ENCODE results near the gene ROBO1.
"Not testable (repeated sequence)": the region's sequence is repeated elsewhere in the genome, so short reads cannot be mapped to it uniquely, and the experiment has no call there.

Gene ROBO1

GRCh38 chr3:78712941-78713340 lies 1054.9 kb downstream of the ROBO1 start:
- DNase-seq = no peak

DNA sequence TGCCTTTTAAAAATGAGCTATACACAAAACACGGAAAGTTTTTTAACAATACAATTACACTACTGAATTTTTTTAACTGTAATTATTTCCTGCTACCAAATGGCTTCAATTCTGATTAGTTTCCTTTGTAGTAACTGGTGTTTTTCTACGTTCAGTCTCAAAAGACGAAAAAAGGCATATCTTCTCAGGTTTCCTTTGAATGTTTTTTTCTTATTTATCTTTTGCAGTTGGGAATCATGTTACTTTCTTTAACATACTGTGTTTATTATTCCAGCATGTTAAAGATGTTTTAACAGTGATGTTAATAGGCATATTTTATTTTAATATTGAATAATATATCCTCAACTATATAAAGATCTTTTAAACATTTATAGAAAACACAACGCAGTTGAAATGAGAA lies 1055.5 kb downstream of the ROBO1 start:
- DNase-seq = no peak

GRCh38 chr3:78708565-78709073 lies 1059.2 kb downstream of the ROBO1 start:
- no peak for DNase-seq

- no peak for DNase-seq
Measured at GRCh38 chr3:78707609-78708008, 1060.2 kb downstream of the ROBO1 start.

DNA sequence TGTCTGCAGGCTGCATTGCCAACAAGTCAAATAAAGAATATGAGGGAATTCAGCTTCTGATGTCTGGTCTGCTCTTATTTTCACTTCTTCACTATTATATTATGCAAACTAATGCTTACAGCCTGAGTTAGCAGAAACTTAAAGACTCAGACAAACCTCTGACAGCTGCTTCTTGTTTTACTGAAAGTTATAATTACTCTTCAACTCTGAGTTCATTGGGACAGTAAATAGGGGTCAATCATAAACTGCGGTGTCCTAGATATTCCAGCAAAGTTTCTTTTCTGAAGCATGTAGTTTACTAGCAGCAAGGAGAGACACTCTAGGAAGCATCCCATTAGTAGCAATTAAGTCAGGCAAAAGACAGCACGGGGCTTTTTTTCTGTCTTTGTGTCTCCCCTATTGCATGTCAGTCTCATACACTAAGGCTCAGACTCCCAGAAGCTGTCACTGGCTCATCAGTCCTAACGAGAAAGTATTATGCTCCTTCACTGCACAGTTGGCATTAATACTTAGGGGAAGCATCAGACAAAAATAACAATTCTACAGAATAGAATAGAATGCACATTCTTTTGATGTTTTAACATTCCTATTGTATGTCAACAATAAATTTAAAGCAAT lies 1060.8 kb downstream of the ROBO1 start:
- no peak for DNase-seq

- no peak for DNase-seq
Measured at GRCh38 chr3:78703944-78704343, 1063.9 kb downstream of the ROBO1 start.

DNA sequence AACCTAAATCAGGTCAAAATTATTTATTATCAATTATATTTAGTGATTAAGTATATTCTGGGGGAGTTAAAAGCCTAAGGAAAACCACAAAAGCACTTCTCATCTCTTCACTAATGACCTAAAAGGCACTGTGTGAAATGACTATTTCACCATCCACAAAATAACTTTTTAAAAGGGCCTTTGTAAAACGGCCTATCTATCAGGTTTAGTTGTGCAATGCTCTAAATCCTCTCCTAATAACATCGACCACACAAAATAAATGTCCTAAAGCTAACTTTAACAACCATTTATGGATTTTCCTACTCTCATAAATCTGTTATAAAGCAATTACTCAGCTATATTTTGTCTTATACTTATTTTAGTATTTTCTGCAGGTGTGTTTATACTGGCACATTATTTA lies 1066.3 kb downstream of the ROBO1 start:
- no peak for DNase-seq

DNA sequence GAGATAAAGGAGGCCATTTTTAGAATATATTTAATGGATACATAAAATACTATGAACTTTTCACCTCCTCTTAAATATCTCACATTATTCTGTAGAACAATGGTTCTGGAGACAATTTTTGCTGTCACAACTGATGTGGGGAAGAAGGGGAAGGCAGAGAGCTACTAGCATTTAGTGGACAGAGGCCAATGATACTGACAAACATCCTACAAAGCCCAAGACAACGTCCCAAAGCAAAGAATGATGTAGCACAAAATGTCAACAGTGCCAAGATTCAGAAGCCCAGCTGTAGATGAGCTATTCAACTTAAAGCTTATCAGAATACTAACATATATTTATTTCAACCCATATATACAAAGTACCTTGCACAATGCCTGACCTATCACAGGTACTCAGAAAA lies 1069.4 kb downstream of the ROBO1 start:
- DNase-seq = no peak

GRCh38 chr3:78697426-78697825 lies 1070.4 kb downstream of the ROBO1 start:
- DNase-seq = no peak

DNA sequence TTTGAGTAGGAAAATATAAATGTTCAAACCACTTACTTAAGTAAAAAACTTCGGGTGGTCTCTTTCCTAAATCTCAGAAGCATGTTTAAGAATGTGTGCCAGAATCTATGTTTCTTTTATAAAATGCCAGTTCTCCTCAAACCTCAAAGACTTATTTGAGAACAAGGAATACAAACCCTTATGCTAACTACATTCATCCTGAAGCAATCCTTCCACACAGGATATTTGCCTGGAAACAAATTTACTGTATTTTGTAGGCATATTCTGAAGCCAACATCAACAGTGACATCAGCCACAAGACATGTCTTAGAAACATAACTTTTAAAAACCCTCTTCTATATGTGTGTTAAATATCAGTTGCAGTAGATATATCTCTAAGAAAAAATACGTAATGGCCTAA lies 1077.0 kb downstream of the ROBO1 start:
- no peak for DNase-seq

DNA sequence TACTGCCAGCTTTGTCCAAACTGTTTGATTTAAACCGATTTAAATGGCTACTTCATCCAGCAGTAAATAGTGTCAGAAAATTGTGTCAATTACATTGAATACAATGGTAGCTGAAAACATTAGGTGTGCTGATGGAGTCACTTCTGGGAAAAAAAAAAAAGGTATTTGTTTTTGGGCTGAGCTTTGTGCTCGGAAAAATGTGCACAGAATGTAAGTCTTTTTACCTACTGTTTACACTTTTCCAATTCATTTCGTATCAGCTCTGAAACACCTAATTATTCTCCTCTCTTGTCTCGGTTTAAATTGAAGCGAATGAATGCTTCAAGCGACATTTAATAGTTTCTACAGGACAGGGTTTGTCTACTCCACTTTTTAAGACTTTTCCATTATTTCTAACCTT lies 1078.4 kb downstream of the ROBO1 start:
- no peak for DNase-seq

DNA sequence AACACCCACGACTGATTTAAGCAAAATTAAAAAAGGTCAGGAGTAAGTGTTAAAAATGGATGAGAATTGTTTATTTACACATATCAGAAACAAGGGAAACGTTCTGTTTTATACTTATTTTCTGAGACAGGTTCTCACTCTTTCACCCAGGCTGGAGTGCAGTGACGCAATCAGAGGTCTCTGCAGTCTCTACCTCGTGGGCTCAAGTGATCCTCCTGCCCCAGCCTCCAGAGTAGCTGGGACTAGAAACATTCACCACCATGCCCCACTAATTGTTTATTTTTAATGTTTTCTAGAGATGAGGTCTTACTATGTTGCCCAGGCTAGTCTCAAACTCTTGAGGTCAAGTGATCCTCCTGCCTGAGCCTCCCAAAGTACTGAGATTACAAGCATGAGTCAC lies 1080.3 kb downstream of the ROBO1 start:
- no peak for DNase-seq

- DNase-seq = no peak
Measured at GRCh38 chr3:78683284-78683683, 1084.5 kb downstream of the ROBO1 start.

DNA sequence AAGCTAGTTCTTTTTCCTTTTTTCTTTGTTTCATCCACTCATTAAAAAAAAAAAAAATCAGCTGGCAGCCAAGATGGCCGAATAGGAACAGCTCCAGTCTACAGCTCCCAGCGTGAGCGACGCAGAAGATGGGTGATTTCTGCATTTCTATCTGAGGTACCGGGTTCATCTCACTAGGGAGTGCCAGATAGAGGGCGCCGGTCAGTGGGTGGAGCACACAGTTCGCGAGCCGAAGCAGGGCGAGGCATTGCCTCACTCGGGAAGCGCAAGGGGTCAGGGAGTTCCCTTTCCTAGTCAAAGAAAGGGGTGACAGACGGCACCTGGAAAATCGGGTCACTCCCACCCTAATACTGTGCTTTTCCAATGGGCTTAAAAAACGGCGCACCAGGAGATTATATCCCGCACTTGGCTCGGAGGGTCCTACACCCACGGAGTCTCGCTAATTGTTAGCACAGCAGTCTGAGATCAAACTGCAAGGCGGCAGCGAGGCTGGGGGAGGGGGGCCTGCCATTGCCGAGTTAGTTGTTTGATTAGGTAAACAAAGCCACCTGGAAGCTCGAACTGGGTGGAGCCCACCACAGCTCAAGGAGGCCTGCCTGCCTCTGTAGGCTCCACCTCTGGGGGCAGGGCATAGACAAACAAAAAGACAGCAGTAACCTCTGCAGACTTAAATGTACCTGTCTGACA lies 1092.5 kb downstream of the ROBO1 start:
- not testable (repeated sequence) for DNase-seq

- DNase-seq = no peak
Measured at GRCh38 chr3:78670746-78671145, 1097.1 kb downstream of the ROBO1 start.

DNA sequence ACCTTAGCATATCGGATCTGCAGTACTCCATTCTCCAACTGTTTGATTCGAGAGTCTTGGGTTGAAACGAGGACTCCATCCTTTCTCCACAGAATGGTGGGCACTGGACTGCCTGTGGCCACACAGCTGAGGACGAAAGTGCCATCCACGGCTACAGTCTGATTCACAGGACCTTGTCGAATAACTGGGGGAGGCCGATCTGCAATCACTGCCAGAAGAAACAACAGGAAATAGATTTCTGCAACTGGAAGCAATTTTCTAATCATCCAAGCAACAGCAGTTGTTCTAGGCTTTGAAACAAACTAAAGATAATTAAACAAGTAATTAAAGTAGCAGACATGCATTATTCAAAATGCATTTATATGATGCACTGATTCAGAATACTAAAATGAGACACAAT lies 1097.7 kb downstream of the ROBO1 start:
- no peak for DNase-seq

DNA sequence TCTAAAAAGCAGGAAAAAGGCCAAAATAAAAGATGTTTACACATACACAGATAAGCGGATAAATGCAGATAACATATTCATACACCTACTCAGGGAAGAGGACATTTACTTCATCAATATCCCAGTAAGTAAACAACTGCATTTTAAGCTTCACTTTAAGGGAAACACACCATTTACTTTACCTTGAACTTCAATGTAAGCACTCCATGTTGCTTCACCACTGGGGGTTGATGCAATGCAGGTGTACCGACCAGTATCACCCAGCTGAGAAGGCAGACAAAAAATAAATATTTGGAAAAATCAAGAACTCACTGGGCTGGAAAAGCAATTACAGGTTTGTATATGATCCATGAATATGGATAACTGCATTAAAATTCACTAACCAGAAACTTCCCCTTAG lies 1099.5 kb downstream of the ROBO1 start:
- no peak for DNase-seq

DNA sequence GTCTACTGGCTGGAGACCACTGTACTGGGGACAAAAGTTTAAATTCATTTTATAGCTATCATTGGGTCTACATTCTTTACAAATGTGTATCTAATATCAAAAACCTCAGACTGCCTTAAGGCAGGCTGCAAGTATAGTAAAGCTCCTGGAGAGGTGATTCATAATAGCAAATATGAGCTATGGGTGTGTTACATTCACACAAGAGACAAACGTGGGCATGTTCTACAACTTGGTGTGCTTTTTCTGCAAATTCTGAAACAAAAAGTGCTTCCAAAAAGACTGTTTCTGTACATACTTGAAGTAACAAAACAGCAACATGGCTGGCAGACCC lies 1101.4 kb downstream of the ROBO1 start:
- DNase-seq = no peak

DNA sequence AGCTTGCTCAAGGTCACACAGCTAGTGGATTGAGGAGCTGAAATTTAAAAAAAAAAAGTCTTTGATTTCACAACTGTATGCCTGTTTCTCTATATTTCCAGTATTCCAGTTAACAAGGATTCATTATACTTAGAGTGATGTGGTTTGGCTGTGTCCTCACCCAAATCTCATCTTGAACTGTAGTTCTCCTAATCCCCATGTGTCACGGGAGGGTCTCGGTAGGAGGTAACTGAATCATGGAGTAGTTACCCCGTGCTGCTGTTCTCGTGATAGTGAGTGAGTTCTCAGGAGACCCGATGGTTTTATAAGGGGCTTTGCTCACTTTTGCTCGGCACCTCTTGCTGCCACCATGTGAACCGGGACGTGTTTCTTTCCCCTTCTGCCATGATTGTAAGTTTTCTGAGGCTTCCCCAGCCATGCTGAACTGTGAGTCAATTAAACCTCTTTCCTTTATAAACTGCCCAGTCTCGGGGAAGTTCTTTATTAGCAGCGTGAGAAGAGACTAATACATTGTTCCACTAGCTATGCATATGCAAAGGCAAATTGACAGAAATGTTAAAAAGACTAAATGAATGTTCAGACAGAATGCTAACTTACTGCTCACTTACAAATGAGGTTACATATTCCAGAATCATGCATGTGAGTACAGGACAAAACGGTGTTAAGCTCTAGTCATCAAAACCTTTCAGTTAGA lies 1101.9 kb downstream of the ROBO1 start:
- DNase-seq = no peak

- DNase-seq = no peak
Measured at GRCh38 chr3:78665101-78665500, 1102.7 kb downstream of the ROBO1 start.

- no peak for DNase-seq
Measured at GRCh38 chr3:78660957-78661356, 1106.8 kb downstream of the ROBO1 start.

DNA sequence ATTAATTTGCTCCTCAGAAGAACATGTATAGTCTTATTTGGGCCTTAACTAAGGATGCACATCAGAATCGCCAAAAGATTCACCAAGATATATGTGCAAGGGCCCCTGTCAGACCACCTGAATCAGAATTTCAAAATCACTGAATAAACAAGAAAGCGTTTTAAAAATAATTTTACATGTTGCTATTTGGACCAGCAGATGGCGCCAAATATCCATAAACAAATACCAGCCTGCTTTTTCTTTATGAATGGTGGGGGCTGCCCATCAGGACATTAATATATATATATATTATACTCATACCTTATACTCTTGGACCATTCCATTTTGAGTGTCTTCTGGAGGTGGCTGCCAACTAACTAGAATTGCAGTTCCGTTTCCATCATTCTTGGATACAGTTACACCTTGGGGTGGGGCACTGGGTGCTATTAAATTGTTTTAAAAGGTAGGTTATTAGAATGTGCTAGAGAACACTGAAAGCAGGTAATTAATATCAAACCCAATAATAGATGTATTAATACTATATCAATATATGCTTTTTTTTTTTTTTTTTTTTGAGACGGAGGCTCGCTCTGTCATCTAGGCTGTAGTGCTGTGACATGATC lies 1108.3 kb downstream of the ROBO1 start:
- no peak for DNase-seq

DNA sequence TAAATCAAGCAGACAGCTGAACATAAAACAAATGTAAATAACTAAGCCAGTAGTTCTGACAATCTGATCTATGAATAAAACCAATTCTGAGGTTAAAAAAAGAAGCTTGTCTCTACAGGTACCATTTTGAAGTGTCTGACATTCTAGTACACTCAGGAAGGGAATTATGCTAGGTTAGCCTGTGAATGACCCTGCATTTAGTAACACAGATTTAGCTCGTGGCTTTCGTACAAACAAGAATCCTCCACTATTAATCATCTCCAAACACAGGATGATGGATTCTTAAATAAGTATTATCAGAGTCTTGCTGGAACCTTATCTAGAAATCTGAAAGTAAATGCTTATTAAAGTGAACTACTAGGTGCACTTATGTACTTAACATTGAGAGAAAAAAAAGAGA lies 1120.1 kb downstream of the ROBO1 start:
- no peak for DNase-seq

All from NCI-H187 treated with DMSO at 0.1 percent for 48 hours (cell line).